ENCODE data around the gene RNASEH2B.

RNASEH2B gene

DNA sequence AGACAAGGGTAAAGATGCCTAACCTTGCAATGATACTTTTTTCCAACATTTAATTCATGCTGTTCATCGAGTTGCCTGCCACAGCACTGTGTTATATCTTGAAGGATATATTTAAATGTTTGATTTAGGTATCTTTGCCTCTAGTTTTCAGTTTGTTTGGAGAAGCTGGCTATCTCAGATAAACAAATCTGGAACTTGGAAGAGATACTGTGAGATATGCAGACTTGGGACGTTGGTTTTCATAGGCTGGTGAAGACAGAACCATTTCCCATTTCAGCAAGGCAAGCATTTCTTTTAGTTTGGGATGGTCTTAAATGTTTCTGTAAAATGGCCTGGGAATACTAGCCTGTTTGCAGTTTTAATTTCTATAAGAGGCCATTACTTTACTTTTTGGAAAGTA, 3.3 kb downstream of the RNASEH2B start:
- TF ChIP-seq POLR2AphosphoS5 (IDR thresholded peaks at IDR 0.05; ENCODE audit: low read depth): no peak
- no peak for TF ChIP-seq REST (IDR thresholded peaks at IDR 0.05; ENCODE audit: insufficient replicate concordance, low read depth)
- TF ChIP-seq SPI1 (IDR thresholded peaks at IDR 0.05; ENCODE audit: borderline replicate concordance, low read depth): no peak
- TF ChIP-seq GABPA (IDR thresholded peaks at IDR 0.05; ENCODE audit: low read depth): no peak
- no peak for TF ChIP-seq CTCF (IDR thresholded peaks at IDR 0.05; ENCODE audit: insufficient read depth, low read length)

GRCh38 chr13:50914176-50914700, 4.6 kb downstream of the RNASEH2B start:
- peak overlapping the region; percentile 99 for H3K27ac ChIP-seq (replicated peaks)
- TF ChIP-seq SPI1 (IDR thresholded peaks at IDR 0.05; ENCODE audit: borderline replicate concordance, low read depth) (no peak), POLR2AphosphoS5 (IDR thresholded peaks at IDR 0.05; ENCODE audit: low read depth) (no peak), GABPA (IDR thresholded peaks at IDR 0.05; ENCODE audit: low read depth) (no peak)
- DNase-seq (ENCODE audit: low read depth in 1 of 2, low spot score in 1 of 2): no peak
- no peak overlapping the region for H3K4me3 ChIP-seq (replicated peaks; ENCODE audit: insufficient read depth, low read length)
- H3K27me3 ChIP-seq (ENCODE audit: insufficient read depth, poor library complexity, severe bottlenecking): no peaks in the 10 kb centered on the region

More for the DNA sequence above, 3.3 kb downstream of the RNASEH2B start:
- Histone ChIP-seq H3K27me3 (ENCODE audit: insufficient read depth, poor library complexity, severe bottlenecking) (no peaks in the 10 kb centered on the region), H3K4me3 (replicated peaks; ENCODE audit: insufficient read depth, low read length) (peak overlapping the region; percentile 34), H3K27ac (replicated peaks) (peak overlapping the region; percentile 99)
- DNase-seq (ENCODE audit: low read depth in 1 of 2, low spot score in 1 of 2): no peak

DNA sequence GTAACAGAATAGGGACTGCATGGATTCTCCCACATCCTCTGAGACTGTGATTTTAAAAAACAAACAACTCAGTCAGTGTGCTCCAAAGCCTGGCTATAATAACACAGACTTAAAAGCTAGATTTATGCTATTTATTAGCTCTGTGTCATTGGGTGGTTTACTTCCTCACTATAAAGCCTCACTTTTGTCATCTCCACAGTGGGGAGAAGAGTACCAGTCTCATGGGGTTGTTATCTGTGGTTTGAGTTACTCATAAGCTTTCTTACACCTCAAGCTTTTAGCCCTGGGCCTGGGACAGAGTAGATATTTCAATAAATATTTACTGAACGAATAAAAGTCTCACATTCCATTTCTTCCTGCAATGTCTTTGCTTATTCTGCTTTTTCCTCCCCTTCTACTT, 5.3 kb downstream of the RNASEH2B start:
- H3K4me3 ChIP-seq (replicated peaks; ENCODE audit: insufficient read depth, low read length): no peak overlapping the region
- TF ChIP-seq GABPA (IDR thresholded peaks at IDR 0.05; ENCODE audit: low read depth) (no peak), POLR2AphosphoS5 (IDR thresholded peaks at IDR 0.05; ENCODE audit: low read depth) (no peak), REST (IDR thresholded peaks at IDR 0.05; ENCODE audit: insufficient replicate concordance, low read depth) (no peak), SPI1 (IDR thresholded peaks at IDR 0.05; ENCODE audit: borderline replicate concordance, low read depth) (peak; percentile 46), CTCF (IDR thresholded peaks at IDR 0.05; ENCODE audit: insufficient read depth, low read length) (no peak)
- no peaks in the 10 kb centered on the region for H3K27me3 ChIP-seq (ENCODE audit: insufficient read depth, poor library complexity, severe bottlenecking)
- peak overlapping the region; percentile 99 for H3K27ac ChIP-seq (replicated peaks)
- no peak for DNase-seq (ENCODE audit: low read depth in 1 of 2, low spot score in 1 of 2)

DNA sequence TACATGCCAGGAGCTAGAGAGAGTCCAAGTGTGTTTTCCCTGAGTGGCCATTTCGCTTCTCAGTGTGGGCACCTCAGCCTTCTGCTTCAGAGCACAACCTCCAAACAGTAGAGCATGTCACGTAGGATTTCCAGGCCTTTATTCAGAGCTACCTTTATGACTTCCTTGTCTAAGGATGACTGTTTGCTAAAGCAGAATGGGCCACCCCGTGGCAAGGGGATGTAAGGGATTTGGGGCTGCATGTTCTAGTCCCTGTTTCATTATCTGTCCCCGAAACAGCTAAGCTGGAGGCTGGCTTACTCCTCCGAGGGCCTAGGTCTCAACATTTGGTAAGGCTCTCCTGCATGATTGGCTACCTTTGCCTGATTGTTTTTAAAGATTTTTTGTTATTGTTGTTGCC, 6.0 kb downstream of the RNASEH2B start:
- Histone ChIP-seq H3K27me3 (ENCODE audit: insufficient read depth, poor library complexity, severe bottlenecking) (no peaks in the 10 kb centered on the region), H3K27ac (replicated peaks) (peak overlapping the region; percentile 99), H3K4me3 (replicated peaks; ENCODE audit: insufficient read depth, low read length) (no peak overlapping the region)
- peak in 1 of 2 experiments; percentile 89 for DNase-seq (ENCODE audit: low read depth in 1 of 2, low spot score in 1 of 2)
- TF ChIP-seq REST (IDR thresholded peaks at IDR 0.05; ENCODE audit: insufficient replicate concordance, low read depth): no peak
- TF ChIP-seq SPI1 (IDR thresholded peaks at IDR 0.05; ENCODE audit: borderline replicate concordance, low read depth): peak; percentile 9; the same call in 1 of the 2 replicates
- no peak for TF ChIP-seq GABPA (IDR thresholded peaks at IDR 0.05; ENCODE audit: low read depth)
- peak; percentile 17; the same call in 1 of the 2 replicates for TF ChIP-seq POLR2AphosphoS5 (IDR thresholded peaks at IDR 0.05; ENCODE audit: low read depth)
- TF ChIP-seq CTCF (IDR thresholded peaks at IDR 0.05; ENCODE audit: insufficient read depth, low read length): no peak

Measured in HL-60 (cell line).